H1 (cell line): Measurements from ENCODE around the gene FHIT. TPM values are rescaled to one million over a fixed set of nuclear protein-coding genes. Genes with fewer than 3 reads are reported as not detected.

Experiments
- CTCF ChIA-PET: fragments of 300-600 bp; sonication (Branson Sonifier 250); formaldehyde crosslinking; loops from one replicate; lab custom pipeline; 2021; ENCODE audit not compliant: partially characterized antibody; lab: Charles Lee
- POLR2A ChIA-PET: fragments of 300-600 bp; sonication (Branson Sonifier 250); formaldehyde crosslinking; loops from one replicate; lab custom pipeline; 2021; ENCODE audit warnings: inconsistent platforms; ENCODE audit not compliant: partially characterized antibody; lab: Charles Lee
- DNase-seq, 2 experiments: peaks; one replicate each; pipeline versions ENCODE4 v3.0.0 to v3.0.0-alpha.2; 2010 to 2022; ENCODE audit warnings: low spot score in 2 of 2, low read depth in 1 of 2, mixed read lengths in 1 of 2
- FAIRE-seq: peaks from 2 replicates; lab custom pipeline; 2011; peaks lifted over from hg19 to GRCh38; lab: Jason Lieb, UNC
- H2AFZ ChIP-seq: 2 replicates; pipeline ENCODE4 v1.8.1; 2012; ENCODE audit warnings: low read length, inconsistent platforms
- H2AK5ac ChIP-seq: 2 replicates; pipeline ENCODE4 v1.6.1; 2013; ENCODE audit warnings: low read depth, low read length
- H2BK120ac ChIP-seq: replicated peaks from 2 replicates; pipeline ENCODE3; 2013; ENCODE audit warnings: low read depth, low read length, inconsistent platforms
- H2BK12ac ChIP-seq: 2 replicates; pipeline ENCODE4 v1.6.1; 2013; ENCODE audit warnings: low read depth, low read length
- H2BK15ac ChIP-seq: 2 replicates; pipeline ENCODE4 v1.6.1; 2013; ENCODE audit warnings: low read length
- H2BK20ac ChIP-seq: 2 replicates; pipeline ENCODE4 v1.6.1; 2013; ENCODE audit warnings: low read length
- H2BK5ac ChIP-seq: 2 replicates; pipeline ENCODE4 v1.6.1; 2013; ENCODE audit warnings: low read depth, low read length
- H3K14ac ChIP-seq: 2 replicates; pipeline ENCODE4 v1.6.1; 2013; ENCODE audit warnings: inconsistent platforms; ENCODE audit not compliant: insufficient read length
- H3K18ac ChIP-seq: 2 replicates; pipeline ENCODE4 v1.6.1; 2013; ENCODE audit warnings: low read length; ENCODE audit errors: extremely low read depth
- H3K23ac ChIP-seq: 2 replicates; pipeline ENCODE4 v1.6.1; 2013; ENCODE audit warnings: inconsistent platforms; ENCODE audit not compliant: insufficient read length
- H3K23me2 ChIP-seq: 2 replicates; pipeline ENCODE4 v1.6.1; 2013; ENCODE audit warnings: low read depth, low read length
- H3K27ac ChIP-seq: 2 replicates; pipeline ENCODE4 v1.6.1; 2011; ENCODE audit warnings: low read depth, low read length, inconsistent platforms
- H3K27me3 ChIP-seq, 4 experiments: replicated peaks in 1 of 4; 1 replicate in 1 of 4; 2 replicates in 3 of 4; pipeline versions ENCODE4 v1.6.1 to v1.8.1; 2011 to 2013; ENCODE audit warnings: low read length in 3 of 4, mild to moderate bottlenecking in 3 of 4, inconsistent platforms in 2 of 4, mixed read lengths in 2 of 4, moderate library complexity in 1 of 4; ENCODE audit not compliant: control insufficient read depth in 3 of 4, insufficient read depth in 3 of 4; ENCODE audit errors: extremely low read depth in 1 of 4
- H3K36me3 ChIP-seq, 4 experiments: 2 replicates each; pipeline versions ENCODE4 v1.6.1 to v1.8.1; 2011 to 2013; ENCODE audit warnings: mild to moderate bottlenecking in 4 of 4, low read length in 3 of 4, moderate library complexity in 2 of 4, control low read depth in 1 of 4, inconsistent platforms in 1 of 4; ENCODE audit not compliant: insufficient read depth in 4 of 4, control insufficient read depth in 2 of 4
- H3K4ac ChIP-seq: replicated peaks from 2 replicates; pipeline ENCODE3; 2013; ENCODE audit warnings: low read length, low read depth, mixed read lengths, inconsistent platforms; ENCODE audit not compliant: insufficient read length
- H3K4me1 ChIP-seq, 4 experiments: replicated peaks in 1 of 4; 1 replicate in 1 of 4; 2 replicates in 3 of 4; pipeline versions ENCODE4 v1.6.1 to v1.8.1; 2011 to 2013; ENCODE audit warnings: low read length in 3 of 4, inconsistent platforms in 2 of 4, mixed read lengths in 1 of 4; ENCODE audit not compliant: insufficient read depth in 4 of 4, control insufficient read depth in 3 of 4
- H3K4me2 ChIP-seq, 2 experiments: 2 replicates each; pipeline versions ENCODE4 v1.6.1 to v1.8.1; 2011 to 2013; ENCODE audit warnings: low read depth in 2 of 2, low read length in 2 of 2, control low read depth in 1 of 2, inconsistent platforms in 1 of 2, mild to moderate bottlenecking in 1 of 2; ENCODE audit not compliant: insufficient read depth in 1 of 2
- H3K4me3 ChIP-seq, 4 experiments: fragments of 200-600, 300-600 bp in 1 of 4; sonication (generic), shearing (Covaris generic), sonication (Bioruptor Twin) in 1 of 4; 2 replicates each; pipeline versions ENCODE4 v1.5.1 to v1.8.1; 2011 to 2016; ENCODE audit warnings: low read length in 4 of 4, low read depth in 3 of 4, control low read depth in 2 of 4, inconsistent platforms in 2 of 4, mild to moderate bottlenecking in 2 of 4, mixed read lengths in 1 of 4, moderate library complexity in 1 of 4; ENCODE audit not compliant: insufficient read depth in 2 of 4; ENCODE audit errors: extremely low read depth in 1 of 4
- H3K56ac ChIP-seq: replicated peaks from 2 replicates; pipeline ENCODE3; 2013; ENCODE audit warnings: low read depth, mild to moderate bottlenecking, mixed read lengths, low read length, inconsistent platforms; ENCODE audit not compliant: insufficient read length
- H3K79me1 ChIP-seq: 2 replicates; pipeline ENCODE4 v1.6.1; 2013; ENCODE audit warnings: low read depth, low read length, control low read depth
- H3K79me2 ChIP-seq, 2 experiments: 2 replicates each; pipeline versions ENCODE4 v1.6.1 to v1.8.1; 2012 to 2013; ENCODE audit warnings: low read length in 2 of 2, mild to moderate bottlenecking in 2 of 2, inconsistent platforms in 1 of 2; ENCODE audit not compliant: insufficient read depth in 2 of 2, control insufficient read depth in 1 of 2
- H3K9ac ChIP-seq, 4 experiments: replicated peaks in 1 of 4; 1 replicate in 1 of 4; 2 replicates in 3 of 4; pipeline versions ENCODE4 v1.6.1 to v1.8.1; 2011 to 2013; ENCODE audit warnings: low read depth in 3 of 4, low read length in 3 of 4, control low read depth in 2 of 4, mild to moderate bottlenecking in 2 of 4, moderate library complexity in 2 of 4, inconsistent platforms in 1 of 4; ENCODE audit errors: extremely low read depth in 1 of 4
- H3K9me3 ChIP-seq, 2 experiments: 2 replicates each; pipeline versions ENCODE4 v1.6.1 to v1.8.1; 2012 to 2013; ENCODE audit warnings: mild to moderate bottlenecking in 2 of 2, moderate library complexity in 2 of 2, control low read depth in 1 of 2, inconsistent platforms in 1 of 2, low read depth in 1 of 2, low read length in 1 of 2, mixed read lengths in 1 of 2; ENCODE audit not compliant: insufficient read depth in 2 of 2
- H4K20me1 ChIP-seq, 2 experiments: replicated peaks in 1 of 2; 2 replicates each; pipeline versions ENCODE3 to v1.8.1; 2011 to 2013; ENCODE audit warnings: inconsistent platforms in 2 of 2, low read length in 2 of 2, mild to moderate bottlenecking in 1 of 2; ENCODE audit not compliant: insufficient read depth in 2 of 2, control insufficient read depth in 1 of 2
- H4K5ac ChIP-seq: 2 replicates; pipeline ENCODE4 v1.6.1; 2013; ENCODE audit warnings: low read length, low read depth, mixed read lengths, inconsistent platforms; ENCODE audit not compliant: insufficient read length
- H4K8ac ChIP-seq: 2 replicates; pipeline ENCODE4 v1.8.0; 2013; ENCODE audit warnings: mild to moderate bottlenecking, moderate library complexity, low read length, inconsistent platforms; ENCODE audit not compliant: insufficient read depth; ENCODE audit errors: extremely low read depth
- H4K91ac ChIP-seq: replicated peaks from 2 replicates; pipeline ENCODE3; 2013; ENCODE audit warnings: low read length, mixed read lengths, inconsistent platforms; ENCODE audit not compliant: insufficient read length
- CBX5 ChIP-seq: fragments of 300-800, 300-1000 bp; sonication (generic); IDR thresholded peaks from 2 replicates; pipeline ENCODE4 v1.7.1; 2016; ENCODE audit warnings: antibody characterized with exemption, low read length, low read depth
- CEBPB ChIP-seq: IDR thresholded peaks from 2 replicates; pipeline ENCODE4 v1.6.1; 2012; ENCODE audit warnings: low read depth, low read length
- CREB1 ChIP-seq: IDR thresholded peaks from 2 replicates; pipeline ENCODE4 v1.6.1; 2012; ENCODE audit warnings: inconsistent platforms
- JUND ChIP-seq: IDR thresholded peaks from 2 replicates; pipeline ENCODE4 v1.6.1; 2011; ENCODE audit warnings: mild to moderate bottlenecking, improper control_type of control experiment, low read length
- POU5F1 ChIP-seq: IDR thresholded peaks from 2 replicates; pipeline ENCODE4 v1.6.1; 2011; ENCODE audit warnings: low read depth, mild to moderate bottlenecking, low read length, moderate library complexity
- RBBP5 ChIP-seq: IDR thresholded peaks from 2 replicates; pipeline ENCODE4 v1.7.1; 2012; ENCODE audit warnings: low read depth, mild to moderate bottlenecking, inconsistent platforms, low read length, moderate library complexity, borderline replicate concordance
- RNF2 ChIP-seq: fragments of 200-900, 300-1000 bp; sonication (generic); IDR thresholded peaks from 2 replicates; pipeline ENCODE4 v1.7.1; 2016; ENCODE audit warnings: borderline replicate concordance, low read depth, mild to moderate bottlenecking, antibody characterized with exemption, low read length; ENCODE audit not compliant: poor library complexity, severe bottlenecking; ENCODE audit errors: missing control alignments
- SP1 ChIP-seq: IDR thresholded peaks from 2 replicates; pipeline ENCODE4 v1.6.1; 2011; ENCODE audit warnings: low read depth, low read length
- WGBS, 2 experiments: shearing (Covaris generic) in 1 of 2; methylation state at CpG; one replicate each; pipeline versions ENCODE4 v1.1.6 to v1.1.7; 2013 to 2015; ENCODE audit warnings: low lambda C conversion rate in 2 of 2, mixed read lengths in 2 of 2, inconsistent platforms in 1 of 2, low coverage in 1 of 2, missing lambda C conversion rate in 1 of 2; ENCODE audit not compliant: insufficient replicate concordance in 2 of 2, insufficient coverage in 1 of 2, insufficient read length in 1 of 2; ENCODE audit errors: extremely low coverage in 1 of 2, missing lambda C conversion rate in 1 of 2; 5-methylcytosine and 5-hydroxymethylcytosine counted together
- polyA plus RNA-seq, 7 experiments: library from polyadenylated mRNA; depleted of rRNA in 3 of 7; stranded (reverse) in 5 of 7; unstranded in 2 of 7; fragments of >200 nt in 5 of 7; fragments of 200-250 nt in 2 of 7; gene quantifications; 1 replicate in 5 of 7; 2 replicates in 1 of 7; 4 replicates in 1 of 7; pipeline versions ENCODE4 v1.2.1 to v1.2.3, GENCODE V29; 2011 to 2013; ENCODE audit warnings: missing spikeins in 2 of 7, mixed read lengths in 2 of 7
- total RNA-seq: library from RNA; stranded (reverse); fragmentation: NEBNext Ultra II Directional; extraction: Animal tissue kit (Norgen Biotek cat#: 25700); gene quantifications from 2 replicates; pipeline ENCODE4 v1.2.1, GENCODE V29; 2021

FHIT gene
- total and polyA plus RNA-seq, 2 of the 8 experiments (the other 6 are each of a cell fraction or from before 2014, with no cell fraction given): 1.2 to 3.2 TPM

DNA sequence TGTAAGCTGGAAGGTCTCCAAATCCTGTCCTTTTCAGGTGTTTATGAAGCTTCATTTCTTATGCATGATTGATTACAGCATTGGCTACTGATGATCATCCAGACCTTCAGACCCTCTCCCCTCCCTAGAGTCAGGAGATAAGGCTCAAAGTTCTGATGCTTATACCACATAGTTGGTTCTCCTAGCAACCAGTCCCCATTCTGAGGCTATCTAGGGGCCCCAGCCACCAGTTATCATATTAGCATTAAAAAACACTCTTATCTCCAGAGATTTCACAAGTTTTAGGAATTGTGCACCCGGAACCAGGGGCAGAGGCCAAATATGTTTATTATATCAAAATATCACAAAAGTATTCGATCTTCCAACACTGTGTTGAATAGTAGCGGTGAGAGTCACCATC is 953.1 kb downstream of the FHIT start:
- POLR2A ChIA-PET: no interaction called here
- Histone ChIP-seq H2BK120ac (no peak overlapping the region), H3K27me3 (no peaks in the 10 kb centered on the region), H3K9ac (no peak overlapping the region), H3K14ac (no peak overlapping the region), H3K56ac (no peak overlapping the region), H3K79me2 (no peaks in the 10 kb centered on the region), H4K5ac (no peak overlapping the region)
- 92% methylated on average over 3 of the region's 3 CpGs; no CpG with 5 or more reads in 1 of the 2 experiments for WGBS, 2 experiments
- TF ChIP-seq JUND: no peak
- TF ChIP-seq CREB1: no peak
- TF ChIP-seq RBBP5: no peak
- TF ChIP-seq SP1: no peak
- no peak for TF ChIP-seq CBX5
- TF ChIP-seq RNF2: no peak
- no peak for TF ChIP-seq CEBPB
- TF ChIP-seq POU5F1: no peak
- TF ChIP-seq, all 59 proteins: peak for 0
- no peak overlapping the region for H3K4me3 ChIP-seq
- H3K23ac ChIP-seq: no peak overlapping the region
- no peaks in the 10 kb centered on the region for H3K79me1 ChIP-seq
- H3K36me3 ChIP-seq: no peaks in the 10 kb centered on the region
- no peak overlapping the region for H2BK5ac ChIP-seq
- H4K91ac ChIP-seq: no peak overlapping the region
- FAIRE-seq (no peak), DNase-seq (no peak)
- no peaks in the 10 kb centered on the region for H3K9me3 ChIP-seq
- H4K20me1 ChIP-seq: no peaks in the 10 kb centered on the region
- CTCF ChIA-PET: no interaction called here
- no peak overlapping the region for H3K4ac ChIP-seq
- no peak overlapping the region for H2AK5ac ChIP-seq
- no peak overlapping the region for H4K8ac ChIP-seq
- no peaks in the 10 kb centered on the region for H3K4me1 ChIP-seq
- H2BK15ac ChIP-seq: no peak overlapping the region
- H3K18ac ChIP-seq: no peak overlapping the region
- H3K27ac ChIP-seq: no peak overlapping the region
- no peak overlapping the region for H2AFZ ChIP-seq
- H3K23me2 ChIP-seq: no peaks in the 10 kb centered on the region; the same call in 1 of the 2 replicates
- no peak overlapping the region for H3K4me2 ChIP-seq
- H2BK12ac ChIP-seq: no peak overlapping the region
- H2BK20ac ChIP-seq: no peak overlapping the region
